Smooth muscle cell of the umbilical artery (primary cell): Measurements from ENCODE around the gene ZNF740. TPM values are rescaled to one million over a fixed set of nuclear protein-coding genes. Genes with fewer than 3 reads are reported as not detected.

Experiments
- total RNA-seq: library from RNA; depleted of rRNA; stranded (reverse); fragments of >200 nt; gene quantifications from 2 replicates; pipeline ENCODE4 v1.2.3, GENCODE V29; 2014

Gene ZNF740, protein sequence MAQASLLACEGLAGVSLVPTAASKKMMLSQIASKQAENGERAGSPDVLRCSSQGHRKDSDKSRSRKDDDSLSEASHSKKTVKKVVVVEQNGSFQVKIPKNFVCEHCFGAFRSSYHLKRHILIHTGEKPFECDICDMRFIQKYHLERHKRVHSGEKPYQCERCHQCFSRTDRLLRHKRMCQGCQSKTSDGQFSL
- total RNA-seq, result 11.6 and 14.8 TPM in 2 replicates

DNA sequence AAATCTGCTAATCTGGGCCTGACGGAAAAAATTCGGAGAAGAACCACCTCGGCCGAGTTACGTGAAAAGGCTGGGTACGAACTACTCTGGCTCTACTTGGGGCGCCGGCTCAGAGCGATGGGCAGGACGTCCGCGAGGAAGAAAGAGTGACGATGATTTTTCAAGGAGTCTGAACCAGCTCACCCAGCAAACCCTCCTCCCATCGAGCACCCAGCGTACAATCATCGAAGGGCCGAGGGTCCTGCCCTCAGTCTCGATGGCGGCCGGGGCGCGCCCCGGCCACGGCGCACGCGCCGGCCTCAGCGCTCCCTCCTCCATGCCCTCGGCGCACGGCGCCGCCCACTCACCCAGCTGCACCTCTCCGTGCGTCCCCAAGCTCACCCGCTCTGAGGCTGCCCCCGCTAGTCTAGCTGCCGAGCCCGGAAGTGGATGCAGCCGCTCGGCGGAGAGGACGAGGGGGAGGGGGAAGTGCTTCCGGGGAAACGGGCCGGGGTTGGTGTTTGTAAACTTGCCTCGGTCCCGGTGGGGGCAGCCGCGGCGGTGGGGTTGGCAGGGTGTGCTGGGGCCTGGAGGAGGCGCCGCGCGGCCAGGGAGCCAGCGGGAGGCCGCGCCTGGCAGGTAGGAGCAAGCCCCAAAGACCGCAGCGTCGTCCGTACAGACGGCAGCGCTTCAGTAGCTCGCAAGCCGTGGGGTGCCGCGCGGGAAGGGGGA, at the start of gene ZNF740, which contains the start of gene CSAD:
Gene ZNF740, plus strand, starts transcription at position 503 of the 711 bp plus-strand sequence. CDS start 1,262 bp downstream, outside the sequence.
Gene CSAD, minus strand, starts transcription at position 706 of the 711 bp plus-strand sequence. CDS start 7,455 bp downstream, outside the sequence.

DNA sequence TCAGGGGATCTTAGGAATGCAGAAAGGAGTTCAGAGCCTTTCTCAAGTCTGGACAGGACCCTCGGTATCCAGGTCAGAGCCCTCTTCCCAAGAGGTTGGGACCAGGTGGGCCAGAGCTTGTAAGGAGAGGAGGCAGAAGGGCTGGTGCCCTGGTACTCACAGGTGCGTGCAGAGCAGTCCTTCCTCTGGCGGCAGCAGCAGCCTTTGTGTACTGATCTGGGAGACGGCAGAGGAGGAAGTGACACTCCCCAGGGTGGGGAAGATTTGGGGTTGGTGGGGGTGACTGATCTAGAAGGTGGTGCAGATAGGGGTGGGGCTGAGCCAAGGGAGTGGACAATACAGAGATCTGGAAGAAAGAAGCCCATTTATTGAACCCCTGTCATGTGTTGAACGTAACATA, 26.5 kb downstream of the ZNF740 start, which contains the start of gene ITGB7:
Gene ITGB7, minus strand, starts transcription at position 210 of the 400 bp plus-strand sequence. CDS start 6,808 bp downstream, outside the sequence.

DNA sequence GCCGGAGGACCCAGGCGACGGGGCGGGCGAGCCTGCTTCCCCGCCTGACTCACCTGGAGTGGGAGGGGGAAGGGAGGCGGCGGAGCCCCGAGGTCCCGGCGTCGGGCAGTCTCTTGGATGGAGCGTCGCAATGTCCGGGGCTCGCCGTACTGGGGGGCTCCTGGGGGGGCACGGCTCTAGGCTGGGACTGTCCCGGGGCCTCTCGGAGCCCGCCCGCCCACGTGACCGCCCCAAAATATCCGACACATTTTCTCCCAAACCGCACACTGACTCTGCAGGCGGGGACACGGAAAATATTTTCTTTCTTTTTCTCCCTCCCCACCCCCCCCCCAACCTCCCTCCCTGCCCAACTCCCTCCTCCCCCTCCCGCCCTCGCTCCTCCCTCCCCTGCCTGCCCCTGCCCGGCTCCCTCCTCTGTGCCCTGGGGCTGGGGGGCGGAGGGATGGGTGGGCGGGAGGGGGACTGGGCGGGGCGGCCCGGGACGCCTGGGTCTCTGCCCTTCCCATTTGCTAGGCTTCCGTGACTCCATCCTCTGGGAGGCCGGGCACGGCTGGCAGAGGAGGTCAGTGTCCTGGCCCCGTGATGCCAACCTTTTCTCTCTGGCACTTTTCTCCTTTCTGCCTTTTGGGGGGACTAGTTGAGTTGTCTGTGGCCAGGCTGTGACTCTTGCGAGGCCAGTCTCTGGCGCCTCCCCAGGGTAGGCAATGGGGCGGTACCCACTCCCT, 51.6 kb downstream of the ZNF740 start, which contains the start of gene RARG:
Gene RARG, minus strand, starts transcription at position 289 of the 725 bp plus-strand sequence. CDS start 4,664 bp downstream, outside the sequence.

Other genes with a start within 250 kb of the ZNF740 start
- 325 and 738 TPM in 2 replicates for gene KRT18, start 231.6 kb upstream of the ZNF740 start, total RNA-seq
- 1,104 and 1,171 TPM in 2 replicates for gene EIF4B, start 174.3 kb upstream of the ZNF740 start, total RNA-seq
- gene TNS2, start 130.7 kb upstream of the ZNF740 start, total RNA-seq, result 6.9 and 7.4 TPM in 2 replicates
- gene SPRYD3, start 101.3 kb upstream of the ZNF740 start, total RNA-seq, result 24.9 and 25.1 TPM in 2 replicates
- 202 and 245 TPM in 2 replicates for gene IGFBP6, start 83.1 kb upstream of the ZNF740 start, total RNA-seq
- not detected in 2 replicates for gene SOAT2, start 77.2 kb upstream of the ZNF740 start, total RNA-seq
- 8.3 and 14.5 TPM in 2 replicates for gene CSAD, start 203 bp downstream of the ZNF740 start, total RNA-seq
- 0.30 and 0.42 TPM in 2 replicates for gene ITGB7, start 26.5 kb downstream of the ZNF740 start, total RNA-seq
- gene RARG, start 51.5 kb downstream of the ZNF740 start, total RNA-seq, result 17.8 and 33.3 TPM in 2 replicates
- 0.59 and 5.3 TPM in 2 replicates for gene ESPL1, start 87.6 kb downstream of the ZNF740 start, total RNA-seq
- 189 and 681 TPM in 2 replicates for gene PFDN5, start 114.8 kb downstream of the ZNF740 start, total RNA-seq
- 27.6 and 31.7 TPM in 2 replicates for gene MYG1, start 119.0 kb downstream of the ZNF740 start, total RNA-seq
- gene AAAS, start 140.9 kb downstream of the ZNF740 start, total RNA-seq, result 39.8 and 43.9 TPM in 2 replicates
- gene SP7, start 155.6 kb downstream of the ZNF740 start, total RNA-seq, result not detected in 2 replicates
- gene SP1, start 199.5 kb downstream of the ZNF740 start, total RNA-seq, result 24.1 and 37.1 TPM in 2 replicates
- not detected in 2 replicates for gene AMHR2, start 243.1 kb downstream of the ZNF740 start, total RNA-seq